Measurements from ENCODE around the gene ADGRL2.

ADGRL2 gene

GRCh38 chr1:81799939-81800694 lies 617 bp upstream of the ADGRL2 start (continued):
- TF ChIP-seq ZNF76 (tag by site-specific recombination; IDR thresholded peaks at IDR 0.05; ENCODE audit: borderline replicate concordance, low read depth) (peak; percentile 23; the same call in 1 of the 2 replicates), ZBTB7A (tag by site-specific recombination; IDR thresholded peaks at IDR 0.05; ENCODE audit: low read depth) (0 out of 2 replicates have a peak, but pooled peaks have one; percentile 14), PRDM10 (tag by site-specific recombination; IDR thresholded peaks at IDR 0.05) (peak; percentile 71), ZNF501 (tag by site-specific recombination; IDR thresholded peaks at IDR 0.05) (peak; percentile 65; the same call in 1 of the 2 replicates), ZNF280C (tag by site-specific recombination; IDR thresholded peaks at IDR 0.05) (no peak), ZNF292 (tag by site-specific recombination; IDR thresholded peaks at IDR 0.05; ENCODE audit: borderline replicate concordance, low read depth) (no peak), PRDM6 (tag by site-specific recombination; IDR thresholded peaks at IDR 0.05) (peak; percentile 45), ZNF677 (tag by site-specific recombination; IDR thresholded peaks at IDR 0.05) (0 out of 2 replicates have a peak, but pooled peaks have one; percentile 24), FEZF1 (tag by site-specific recombination; IDR thresholded peaks at IDR 0.05) (no peak)

- Histone ChIP-seq H3K36me3 (ENCODE audit: control insufficient read depth in 2 of 2, insufficient read depth in 1 of 2, low read length in 2 of 2) (no peaks in the 10 kb centered on the region), H3K4me1 (ENCODE audit: control insufficient read depth, insufficient read depth, low read length) (peaks cover 16% of the 10 kb centered on the region), H3K4me3 (ENCODE audit: low read depth, low read length) (peak overlapping the region; percentile 99), H3K27ac (ENCODE audit: extremely low read depth, low read depth, low read length) (peak overlapping the region; percentile 95), H3K9me3 (ENCODE audit: control insufficient read depth, insufficient read depth, low read depth, low read length) (no peaks in the 10 kb centered on the region)
- CTCF ChIA-PET = interaction anchor here (0.7 kb wide), 1 partner anchor 237 kb away, joined by 3 read pairs; no protein-coding TSS in a partner anchor
- POLR2A ChIA-PET = interaction anchor here (0.6 to 2.2 kb wide), 6 partner anchors 11 to 675 kb away, joined by 3 to 7 read pairs (median 4); no protein-coding TSS in a partner anchor
- TF ChIP-seq ZNF544 (tag by site-specific recombination; IDR thresholded peaks at IDR 0.05) (no peak), ZBTB10 (tag by site-specific recombination; IDR thresholded peaks at IDR 0.05) (no peak), ZEB2 (tag by site-specific recombination; IDR thresholded peaks at IDR 0.05) (no peak), RBAK (tag by site-specific recombination; IDR thresholded peaks at IDR 0.05) (no peak), ZBTB6 (tag by site-specific recombination; IDR thresholded peaks at IDR 0.05) (0 out of 2 replicates have a peak, but pooled peaks have one; percentile 33), GLIS2 (tag by site-specific recombination; IDR thresholded peaks at IDR 0.05) (no peak; the same call in 1 of the 2 replicates), ZNF629 (tag by site-specific recombination; IDR thresholded peaks at IDR 0.05) (no peak), SETDB1 (IDR thresholded peaks at IDR 0.05; ENCODE audit: insufficient read length, low read length) (no peak), KLF7 (tag by site-specific recombination; IDR thresholded peaks at IDR 0.05; ENCODE audit: borderline replicate concordance) (no peak), ZNF335 (tag by site-specific recombination; conservative IDR thresholded peaks at IDR 0.05) (peak; percentile 72), ZBTB44 (tag by site-specific recombination; IDR thresholded peaks at IDR 0.05) (no peak)
These were observed 1.1 kb downstream of the ADGRL2 start for GRCh38 chr1:81801651-81802456.
